WTC11 (cell line): ENCODE results near the gene SDC4.

Experiments used
- ATF3 ChIP-seq: sonication (generic); formaldehyde crosslinking; conservative IDR thresholded peaks from 2 replicates; pipeline ENCODE4 v1.8.1; 2022; ENCODE audit warnings: mild to moderate bottlenecking, missing genetic modification reagents
- CREB1 ChIP-seq: sonication (generic); formaldehyde crosslinking; IDR thresholded peaks from 2 replicates; pipeline ENCODE4 v1.8.0; 2023; ENCODE audit warnings: mild to moderate bottlenecking, missing genetic modification reagents
- CREM ChIP-seq: sonication (generic); formaldehyde crosslinking; IDR thresholded peaks from 2 replicates; pipeline ENCODE4 v1.8.1; 2022; ENCODE audit warnings: mild to moderate bottlenecking, missing genetic modification reagents, moderate library complexity
- CTCF ChIP-seq: fragments of 200-600 bp; IDR thresholded peaks from 2 replicates; pipeline ENCODE4 v1.8.0; 2022; ENCODE audit warnings: antibody characterized with exemption
- E2F1 ChIP-seq: sonication (generic); formaldehyde crosslinking; IDR thresholded peaks from 2 replicates; pipeline ENCODE4 v1.8.0; 2022; ENCODE audit warnings: mild to moderate bottlenecking, missing genetic modification reagents
- FOXK1 ChIP-seq: sonication (generic); formaldehyde crosslinking; IDR thresholded peaks from 2 replicates; pipeline ENCODE4 v1.8.0; 2022; ENCODE audit warnings: mild to moderate bottlenecking, moderate library complexity, missing genetic modification reagents
- HMGA2 ChIP-seq: fragments of 250-450 bp; sonication (Bioruptor Pico); IDR thresholded peaks from 2 replicates; pipeline ENCODE4 v1.4.0; 2021; ENCODE audit warnings: mild to moderate bottlenecking, moderate library complexity
- MAX ChIP-seq: sonication (generic); formaldehyde crosslinking; IDR thresholded peaks from 2 replicates; pipeline ENCODE4 v1.8.0; 2022; ENCODE audit warnings: mild to moderate bottlenecking, missing genetic modification reagents
- SP1 ChIP-seq: sonication (generic); formaldehyde crosslinking; conservative IDR thresholded peaks from 2 replicates; pipeline ENCODE4 v1.8.1; 2022; ENCODE audit warnings: missing genetic modification reagents
- TCF7 ChIP-seq: sonication (generic); formaldehyde crosslinking; IDR thresholded peaks from 2 replicates; pipeline ENCODE4 v1.8.0; 2022; ENCODE audit warnings: mild to moderate bottlenecking, low read depth, missing genetic modification reagents, moderate library complexity

- TF ChIP-seq CTCF (no peak), ATF3 (no peak), CREM (CRISPR knock-in tag) (no peak), MAX (CRISPR knock-in tag) (no peak), FOXK1 (CRISPR knock-in tag) (no peak), CREB1 (no peak), SP1 (no peak), TCF7 (CRISPR knock-in tag) (no peak), HMGA2 (no peak), E2F1 (CRISPR knock-in tag) (no peak)
Measured at GRCh38 chr20:45336530-45337366, 11.5 kb downstream of the SDC4 start.
